Smooth muscle cell (in vitro differentiated cells): ENCODE data around the gene SIRT2. TPM values are rescaled to one million over a fixed set of nuclear protein-coding genes. Genes with fewer than 3 reads are reported as not detected.

ENCODE experiments used
- DNase-seq: peaks from one replicate; lab custom pipeline; 2025; ENCODE audit not compliant: unreplicated experiment; lab: John Stamatoyannopoulos, UW
- H2AFZ ChIP-seq: fragments of 200-600 bp; sonication (generic); 2 replicates; pipeline ENCODE4 v1.6.0; 2016; ENCODE audit warnings: antibody characterized with exemption, low read depth, mild to moderate bottlenecking
- H3F3A ChIP-seq: fragments of 200-600 bp; sonication (generic); 2 replicates; pipeline ENCODE4 v1.6.0; 2017; ENCODE audit warnings: antibody characterized with exemption, low read depth
- H3K27ac ChIP-seq: fragments of 200-600 bp; sonication (generic); 2 replicates; pipeline ENCODE4 v1.5.1; 2016; ENCODE audit warnings: low read depth, mild to moderate bottlenecking
- H3K27me3 ChIP-seq: fragments of 200-600 bp; sonication (generic); 2 replicates; pipeline ENCODE4 v1.6.1; 2016; ENCODE audit warnings: low read depth, mild to moderate bottlenecking
- H3K36me3 ChIP-seq: fragments of 200-600 bp; sonication (generic); 2 replicates; pipeline ENCODE4 v1.5.1; 2016; ENCODE audit warnings: low read depth
- H3K4me1 ChIP-seq: fragments of 200-600 bp; sonication (generic); 2 replicates; pipeline ENCODE4 v1.5.1; 2016; ENCODE audit warnings: low read depth
- H3K4me2 ChIP-seq: fragments of 200-600 bp; sonication (generic); 2 replicates; pipeline ENCODE4 v1.6.0; 2016; ENCODE audit warnings: mild to moderate bottlenecking
- H3K4me3 ChIP-seq: fragments of 200-600 bp; sonication (generic); 2 replicates; pipeline ENCODE4 v1.5.1; 2016; ENCODE audit warnings: mild to moderate bottlenecking
- H3K79me2 ChIP-seq: fragments of 200-600 bp; sonication (generic); 2 replicates; pipeline ENCODE4 v1.6.0; 2016; ENCODE audit warnings: low read depth, mild to moderate bottlenecking
- H3K9ac ChIP-seq: fragments of 200-600 bp; sonication (generic); 2 replicates; pipeline ENCODE4 v1.6.0; 2016; ENCODE audit warnings: low read depth
- H3K9me3 ChIP-seq: fragments of 200-600 bp; sonication (generic); replicated peaks from 2 replicates; pipeline ENCODE4 v1.5.1; 2016; ENCODE audit warnings: low read depth
- H4K20me1 ChIP-seq: fragments of 200-600 bp; sonication (generic); 2 replicates; pipeline ENCODE4 v1.6.0; 2016; ENCODE audit warnings: low read depth
- CTCF ChIP-seq: fragments of 200-600 bp; sonication (generic); IDR thresholded peaks from 2 replicates; pipeline ENCODE4 v1.5.1; 2017; ENCODE audit warnings: borderline replicate concordance, mild to moderate bottlenecking, antibody characterized with exemption; ENCODE audit not compliant: insufficient read depth, poor library complexity, severe bottlenecking
- WGBS: methylation state at CpG from one replicate; pipeline ENCODE4 v1.1.7; 2016; ENCODE audit warnings: low lambda C conversion rate; 5-methylcytosine and 5-hydroxymethylcytosine counted together
- polyA plus RNA-seq: library from polyadenylated mRNA; unstranded; fragments of >200 nt; fragmentation: Nextera tagmentation; extraction: Ambion mirVana; gene quantifications from 2 replicates; pipeline ENCODE4 v1.2.1, GENCODE V29; 2016
- total RNA-seq: library from RNA; depleted of rRNA; stranded (reverse); fragments of >200 nt; gene quantifications from 2 replicates; pipeline ENCODE4 v1.2.3, GENCODE V29; 2014

The SIRT2 gene
- total and polyA plus RNA-seq, 2 experiments from 2014 or later: 30.7 to 48.4 TPM

GRCh38 chr19:38930776-38931520 is 31.5 kb upstream of the SIRT2 start, which contains the start of gene MRPS12:
Gene MRPS12, plus strand, starts transcription at chr19:38930944. Its CDS starts 351 bp downstream, at chr19:38931295.
- no peaks in the 10 kb centered on the region for H3K27me3 ChIP-seq
- no peaks in the 10 kb centered on the region for H3K9me3 ChIP-seq
- H2AFZ ChIP-seq: peak within 1 kb of the TSS; percentile 97
- H3K4me2 ChIP-seq: peak within 1 kb of the TSS; percentile 88
- WGBS: under 1% methylated on average over 40 of the region's 40 CpGs
- H3F3A ChIP-seq: no peaks in the 10 kb centered on the region
- H3K36me3 ChIP-seq: no peaks in the 10 kb centered on the region
- peak within 1 kb of the TSS; percentile 89 for H3K4me3 ChIP-seq
- TF ChIP-seq CTCF: no peak
- H4K20me1 ChIP-seq: no peaks in the 10 kb centered on the region
- peaks cover 4% of the 10 kb centered on the region for H3K4me1 ChIP-seq
- no peak for DNase-seq
- H3K79me2 ChIP-seq: peaks cover 30% of the 10 kb centered on the region
- peak within 1 kb of the TSS; percentile 95 for H3K9ac ChIP-seq
- H3K27ac ChIP-seq: peak within 1 kb of the TSS; percentile 91

GRCh38 chr19:38929929-38930775 is 30.7 kb upstream of the SIRT2 start, which contains the start of gene SARS2:
Gene SARS2, minus strand, starts transcription at chr19:38930763. Its CDS starts 27 bp downstream, at chr19:38930736.
- H3K4me3 ChIP-seq: peak within 1 kb of the TSS; percentile 89
- H3K27me3 ChIP-seq: no peaks in the 10 kb centered on the region
- peak within 1 kb of the TSS; percentile 91 for H3K27ac ChIP-seq
- peaks cover 4% of the 10 kb centered on the region for H3K4me1 ChIP-seq
- peak within 1 kb of the TSS; percentile 88 for H3K4me2 ChIP-seq
- 4% methylated on average over 49 of the region's 49 CpGs for WGBS
- no peaks in the 10 kb centered on the region for H3K9me3 ChIP-seq
- H3F3A ChIP-seq: no peaks in the 10 kb centered on the region
- H3K36me3 ChIP-seq: no peaks in the 10 kb centered on the region
- peak within 1 kb of the TSS; percentile 97 for H2AFZ ChIP-seq
- TF ChIP-seq CTCF: peak; percentile 98
- peak within 1 kb of the TSS; percentile 95 for H3K9ac ChIP-seq
- DNase-seq: peak; percentile 99
- H3K79me2 ChIP-seq: peaks cover 30% of the 10 kb centered on the region
- H4K20me1 ChIP-seq: no peaks in the 10 kb centered on the region

- 97% methylated on average over 4 of the region's 4 CpGs for WGBS
- H3K4me3 ChIP-seq: no peak overlapping the region
- no peak overlapping the region for H2AFZ ChIP-seq
- H3K79me2 ChIP-seq: peaks cover 30% of the 10 kb centered on the region
- H3K36me3 ChIP-seq: no peaks in the 10 kb centered on the region
- no peak for DNase-seq
- no peaks in the 10 kb centered on the region for H3F3A ChIP-seq
- H3K4me2 ChIP-seq: no peak overlapping the region
- H3K4me1 ChIP-seq: peaks cover 4% of the 10 kb centered on the region
- H4K20me1 ChIP-seq: no peaks in the 10 kb centered on the region
- TF ChIP-seq CTCF: no peak
- H3K27ac ChIP-seq: no peak overlapping the region
- no peak overlapping the region for H3K9ac ChIP-seq
- no peaks in the 10 kb centered on the region for H3K9me3 ChIP-seq
- H3K27me3 ChIP-seq: no peaks in the 10 kb centered on the region
Observed at GRCh38 chr19:38928391-38929001, 29.1 kb upstream of the SIRT2 start.
